Measurements from ENCODE around the gene GNAT2. TPM values are rescaled to one million over a fixed set of nuclear protein-coding genes. Genes with fewer than 3 reads are reported as not detected.

Gene GNAT2
- total RNA-seq, 1 experiment from 2014 or later, result 0.20 TPM

- Histone ChIP-seq H3K18ac (ENCODE audit: insufficient read length, low read depth, low read length) (no peak overlapping the region), H4K8ac (replicated peaks; ENCODE audit: insufficient read length, low read depth, low read length) (no peak overlapping the region), H3K27me3 (ENCODE audit: insufficient read depth, low read length) (no peaks in the 10 kb centered on the region), H2BK15ac (ENCODE audit: low read depth, low read length) (no peak overlapping the region), H3K4ac (ENCODE audit: low read depth, low read length) (no peak overlapping the region), H2AK5ac (ENCODE audit: insufficient read length, low read length) (no peak overlapping the region), H4K20me1 (ENCODE audit: control insufficient read depth, insufficient read depth, insufficient read length) (no peaks in the 10 kb centered on the region), H3K4me1 (ENCODE audit: insufficient read depth, low read length) (no peaks in the 10 kb centered on the region), H3K9ac (ENCODE audit: extremely low read depth, insufficient read length, low read length) (no peak overlapping the region), H3K23ac (ENCODE audit: insufficient read length, low read depth, low read length) (no peak overlapping the region), H3K27ac (ENCODE audit: insufficient read length, low read depth, low read length) (no peak overlapping the region), H2BK120ac (ENCODE audit: low read depth, low read length, poor library complexity, severe bottlenecking) (no peak overlapping the region), H2BK20ac (ENCODE audit: low read depth, low read length, poor library complexity, severe bottlenecking) (no peak overlapping the region), H3T11ph (ENCODE audit: low read length) (no peak overlapping the region), H3K79me2 (ENCODE audit: insufficient read depth, low read length) (no peaks in the 10 kb centered on the region), H3K14ac (ENCODE audit: insufficient read depth, low read length) (no peak overlapping the region), H4K91ac (ENCODE audit: insufficient read length, low read depth, low read length) (no peak overlapping the region), H2BK12ac (ENCODE audit: insufficient read length, low read depth, low read length) (no peak overlapping the region), H2AFZ (ENCODE audit: low read length) (no peak overlapping the region), H3K4me2 (ENCODE audit: insufficient read depth, insufficient read length, low read length) (no peak overlapping the region), H2BK5ac (ENCODE audit: insufficient read length, low read length) (no peak overlapping the region), H3K9me3 (ENCODE audit: control insufficient read depth, low read depth, low read length) (no peaks in the 10 kb centered on the region), H4K5ac (ENCODE audit: insufficient read length, low read depth, low read length) (no peak overlapping the region), H3K23me2 (ENCODE audit: insufficient read length, low read depth, low read length, poor library complexity, severe bottlenecking) (no peaks in the 10 kb centered on the region), H3K79me1 (ENCODE audit: insufficient read depth, low read depth, low read length, poor library complexity, severe bottlenecking) (no peaks in the 10 kb centered on the region), H3K56ac (ENCODE audit: insufficient read length, low read depth, low read length) (no peak overlapping the region)
- Mint-ChIP-seq H3K27ac (no peak overlapping the region; a peak in 1 of 7 replicates), H3K4me1 (peaks cover 3 to 9% of the 10 kb centered on the region in 2 experiments; a peak in 1 of 4 replicates), H3K9me3 (no peaks in the 10 kb centered on the region), H3K27me3 (ENCODE audit: low read depth) (no peaks in the 10 kb centered on the region), H3K36me3 (ENCODE audit: insufficient read depth in 1 of 3, low read depth in 3 of 3) (peaks cover 3 to 10% (median 8%) of the 10 kb centered on the region in 3 experiments; a peak in 5 of 7 replicates), H3K4me3 (no peak overlapping the region)
- WGBS (ENCODE audit: extremely low coverage, insufficient read length, low lambda C conversion rate), result no CpG with 5 or more reads among the region's 5 CpGs
- peak; percentile 58 for DNase-seq
- peak; percentile 58 for TF ChIP-seq CTCF (conservative IDR thresholded peaks at IDR 0.05)
Measured at GRCh38 chr1:109598655-109599054, 20.8 kb downstream of the GNAT2 start.
